H9 (cell line): ENCODE results near the gene NDC1. TPM values are rescaled to one million over a fixed set of nuclear protein-coding genes. Genes with fewer than 3 reads are reported as not detected.

ENCODE experiments used
- DNase-seq: peaks from one replicate; pipeline ENCODE4 v3.0.0-alpha.2; 2017
- H2AFZ ChIP-seq: one replicate; pipeline ENCODE4 v1.6.1; 2013; ENCODE audit warnings: mild to moderate bottlenecking, low read length, control low read depth, moderate library complexity
- H2AK5ac ChIP-seq: 2 replicates; pipeline ENCODE4 v1.6.1; 2013; ENCODE audit warnings: low read length, control low read depth, mixed read lengths; ENCODE audit not compliant: insufficient read length
- H2BK120ac ChIP-seq: one replicate; pipeline ENCODE4 v1.6.1; 2013; ENCODE audit warnings: low read depth, mild to moderate bottlenecking, low read length, control low read depth, inconsistent platforms; ENCODE audit not compliant: poor library complexity, severe bottlenecking
- H2BK12ac ChIP-seq: 2 replicates; pipeline ENCODE4 v1.6.1; 2013; ENCODE audit warnings: low read length, control low read depth, mixed read lengths, low read depth; ENCODE audit not compliant: insufficient read length
- H2BK15ac ChIP-seq: 2 replicates; pipeline ENCODE4 v1.6.1; 2013; ENCODE audit warnings: low read depth, low read length, control low read depth
- H2BK20ac ChIP-seq: one replicate; pipeline ENCODE4 v1.6.1; 2013; ENCODE audit warnings: low read depth, mild to moderate bottlenecking, low read length, control low read depth, inconsistent platforms; ENCODE audit not compliant: poor library complexity, severe bottlenecking
- H2BK5ac ChIP-seq: 2 replicates; pipeline ENCODE4 v1.6.1; 2013; ENCODE audit warnings: low read length, control low read depth, mixed read lengths; ENCODE audit not compliant: insufficient read length
- H3K14ac ChIP-seq: 2 replicates; pipeline ENCODE4 v1.6.1; 2013; ENCODE audit warnings: low read length, control low read depth; ENCODE audit not compliant: insufficient read depth
- H3K18ac ChIP-seq: 2 replicates; pipeline ENCODE4 v1.6.1; 2013; ENCODE audit warnings: low read depth, mild to moderate bottlenecking, mixed read lengths, low read length, control low read depth; ENCODE audit not compliant: insufficient read length
- H3K23ac ChIP-seq: 2 replicates; pipeline ENCODE4 v1.6.1; 2013; ENCODE audit warnings: low read length, control low read depth, mixed read lengths, low read depth; ENCODE audit not compliant: insufficient read length
- H3K23me2 ChIP-seq: 2 replicates; pipeline ENCODE4 v1.6.1; 2013; ENCODE audit warnings: low read depth, mild to moderate bottlenecking, mixed read lengths, low read length, control low read depth; ENCODE audit not compliant: insufficient read length, poor library complexity, severe bottlenecking
- H3K27ac ChIP-seq: 2 replicates; pipeline ENCODE4 v1.5.1; 2013; ENCODE audit warnings: low read length, control low read depth, mixed read lengths, low read depth; ENCODE audit not compliant: insufficient read length
- H3K27me3 ChIP-seq: 2 replicates; pipeline ENCODE4 v1.6.1; 2013; ENCODE audit warnings: low read length, control low read depth, inconsistent platforms; ENCODE audit not compliant: insufficient read depth
- H3K4ac ChIP-seq: 2 replicates; pipeline ENCODE4 v1.6.1; 2013; ENCODE audit warnings: low read depth, mild to moderate bottlenecking, control low read depth, inconsistent platforms, low read length, moderate library complexity
- H3K4me1 ChIP-seq: 2 replicates; pipeline ENCODE4 v1.6.1; 2013; ENCODE audit warnings: low read length, control low read depth, inconsistent platforms; ENCODE audit not compliant: insufficient read depth
- H3K4me2 ChIP-seq: 2 replicates; pipeline ENCODE4 v1.6.1; 2013; ENCODE audit warnings: low read length, control low read depth, mixed read lengths; ENCODE audit not compliant: insufficient read length, insufficient read depth
- H3K56ac ChIP-seq: 2 replicates; pipeline ENCODE4 v1.6.1; 2013; ENCODE audit warnings: low read depth, mild to moderate bottlenecking, mixed read lengths, low read length, control low read depth; ENCODE audit not compliant: insufficient read length
- H3K79me1 ChIP-seq: 2 replicates; pipeline ENCODE4 v1.6.1; 2013; ENCODE audit warnings: low read depth, mild to moderate bottlenecking, moderate library complexity, low read length, control low read depth, inconsistent platforms; ENCODE audit not compliant: insufficient read depth, poor library complexity, severe bottlenecking
- H3K79me2 ChIP-seq: 2 replicates; pipeline ENCODE4 v1.6.1; 2013; ENCODE audit warnings: low read length, control low read depth, inconsistent platforms; ENCODE audit not compliant: insufficient read depth
- H3K9ac ChIP-seq: 2 replicates; pipeline ENCODE4 v1.6.1; 2013; ENCODE audit warnings: low read length, control low read depth, mixed read lengths; ENCODE audit not compliant: insufficient read length; ENCODE audit errors: extremely low read depth
- H3K9me3 ChIP-seq: one replicate; pipeline ENCODE4 v1.6.1; 2013; ENCODE audit warnings: low read depth, low read length, inconsistent platforms; ENCODE audit not compliant: control insufficient read depth
- H3T11ph ChIP-seq: one replicate; pipeline ENCODE4 v1.6.1; 2013; ENCODE audit warnings: mild to moderate bottlenecking, low read length, control low read depth, inconsistent platforms
- H4K20me1 ChIP-seq: one replicate; pipeline ENCODE4 v1.6.1; 2013; ENCODE audit not compliant: control insufficient read depth, insufficient read length, insufficient read depth
- H4K5ac ChIP-seq: 2 replicates; pipeline ENCODE4 v1.6.1; 2013; ENCODE audit warnings: low read depth, mild to moderate bottlenecking, mixed read lengths, low read length, control low read depth; ENCODE audit not compliant: insufficient read length
- H4K8ac ChIP-seq: replicated peaks from 2 replicates; pipeline ENCODE4 v1.6.1; 2013; ENCODE audit warnings: low read length, control low read depth, mixed read lengths, low read depth; ENCODE audit not compliant: insufficient read length
- H4K91ac ChIP-seq: 2 replicates; pipeline ENCODE4 v1.6.1; 2013; ENCODE audit warnings: low read depth, mild to moderate bottlenecking, moderate library complexity, mixed read lengths, low read length, control low read depth; ENCODE audit not compliant: insufficient read length
- H3K27ac Mint-ChIP-seq, 3 experiments: 2 replicates in 2 of 3; 3 replicates in 1 of 3; pipeline ENCODE4 v1.8.0; 2020 to 2021; ENCODE audit warnings: mixed read lengths in 3 of 3, mild to moderate bottlenecking in 1 of 3, moderate library complexity in 1 of 3
- H3K27me3 Mint-ChIP-seq: 2 replicates; pipeline ENCODE4 v1.8.0; 2021; ENCODE audit warnings: low read depth, mild to moderate bottlenecking, moderate library complexity, mixed read lengths
- H3K36me3 Mint-ChIP-seq, 3 experiments: 2 replicates in 2 of 3; 3 replicates in 1 of 3; pipeline ENCODE4 v1.8.0; 2020 to 2021; ENCODE audit warnings: low read depth in 3 of 3, mixed read lengths in 3 of 3; ENCODE audit not compliant: insufficient read depth in 1 of 3
- H3K4me1 Mint-ChIP-seq, 2 experiments: 2 replicates each; pipeline ENCODE4 v1.8.0; 2020; ENCODE audit warnings: mixed read lengths in 2 of 2
- H3K4me3 Mint-ChIP-seq, 2 experiments: 2 replicates in 1 of 2; 3 replicates in 1 of 2; pipeline ENCODE4 v1.8.0; 2020 to 2021; ENCODE audit warnings: mild to moderate bottlenecking in 2 of 2, mixed read lengths in 2 of 2, moderate library complexity in 1 of 2
- H3K9me3 Mint-ChIP-seq, 2 experiments: 2 replicates in 1 of 2; 3 replicates in 1 of 2; pipeline ENCODE4 v1.8.0; 2020; ENCODE audit warnings: mild to moderate bottlenecking in 2 of 2, mixed read lengths in 2 of 2, moderate library complexity in 1 of 2
- WGBS: extraction: QIAGEN DNeasy Blood & Tissue Kit; methylation state at CpG from one replicate; pipeline ENCODE4 v1.1.7; 2013; ENCODE audit warnings: missing lambda C conversion rate, low lambda C conversion rate, mixed read lengths; ENCODE audit not compliant: insufficient read length; ENCODE audit errors: extremely low coverage; 5-methylcytosine and 5-hydroxymethylcytosine counted together
- total RNA-seq: library from RNA; stranded (reverse); gene quantifications from 2 replicates; pipeline ENCODE4 v1.2.1, GENCODE V29; 2021
- TF ChIP-seq, protein P1 (sequence below): fragments of 200-600 bp; sonication (generic); conservative IDR thresholded peaks from 3 replicates; pipeline ENCODE4 v1.8.0; 2021; ENCODE audit warnings: antibody characterized with exemption, mild to moderate bottlenecking

NDC1 gene
- total RNA-seq, 1 experiment from 2014 or later = 49.3 TPM

DNA sequence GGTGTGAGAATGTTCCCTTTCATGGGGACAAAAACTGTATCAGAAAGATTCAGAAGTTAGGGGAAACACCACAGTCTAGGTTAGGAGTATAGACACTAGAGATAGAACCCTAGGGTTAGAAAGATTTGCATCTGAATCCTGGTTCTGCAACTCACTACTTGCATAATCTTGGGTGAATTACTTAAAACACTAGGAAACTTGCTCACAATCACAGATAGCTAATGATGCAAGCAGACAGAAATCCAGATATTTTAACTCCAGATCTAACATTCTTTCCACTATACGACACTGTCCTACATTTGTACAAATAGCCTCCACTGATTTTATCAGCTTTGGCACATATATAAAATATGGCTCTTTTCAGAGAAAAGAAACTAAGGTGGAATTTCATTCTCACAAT, 68.3 kb downstream of the NDC1 start:
- Mint-ChIP-seq H3K27ac (peak overlapping the region in 1 of 3 experiments; percentile 24; a peak in 1 of 7 replicates), H3K9me3 (no peaks in the 10 kb centered on the region), H3K4me1 (peaks cover 0 to 10% of the 10 kb centered on the region in 2 experiments; a peak in 1 of 4 replicates), H3K4me3 (no peak overlapping the region), H3K36me3 (peaks cover 18 to 52% (median 29%) of the 10 kb centered on the region in 3 experiments; a peak in 6 of 7 replicates), H3K27me3 (no peaks in the 10 kb centered on the region)
- no peak overlapping the region for H3K9ac ChIP-seq
- no peak overlapping the region for H3K18ac ChIP-seq
- no peak overlapping the region for H2AFZ ChIP-seq
- H3K23me2 ChIP-seq = no peaks in the 10 kb centered on the region
- TF ChIP-seq, protein P1, sequence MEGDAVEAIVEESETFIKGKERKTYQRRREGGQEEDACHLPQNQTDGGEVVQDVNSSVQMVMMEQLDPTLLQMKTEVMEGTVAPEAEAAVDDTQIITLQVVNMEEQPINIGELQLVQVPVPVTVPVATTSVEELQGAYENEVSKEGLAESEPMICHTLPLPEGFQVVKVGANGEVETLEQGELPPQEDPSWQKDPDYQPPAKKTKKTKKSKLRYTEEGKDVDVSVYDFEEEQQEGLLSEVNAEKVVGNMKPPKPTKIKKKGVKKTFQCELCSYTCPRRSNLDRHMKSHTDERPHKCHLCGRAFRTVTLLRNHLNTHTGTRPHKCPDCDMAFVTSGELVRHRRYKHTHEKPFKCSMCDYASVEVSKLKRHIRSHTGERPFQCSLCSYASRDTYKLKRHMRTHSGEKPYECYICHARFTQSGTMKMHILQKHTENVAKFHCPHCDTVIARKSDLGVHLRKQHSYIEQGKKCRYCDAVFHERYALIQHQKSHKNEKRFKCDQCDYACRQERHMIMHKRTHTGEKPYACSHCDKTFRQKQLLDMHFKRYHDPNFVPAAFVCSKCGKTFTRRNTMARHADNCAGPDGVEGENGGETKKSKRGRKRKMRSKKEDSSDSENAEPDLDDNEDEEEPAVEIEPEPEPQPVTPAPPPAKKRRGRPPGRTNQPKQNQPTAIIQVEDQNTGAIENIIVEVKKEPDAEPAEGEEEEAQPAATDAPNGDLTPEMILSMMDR = no peak
- H3K9me3 ChIP-seq = no peaks in the 10 kb centered on the region
- H4K20me1 ChIP-seq = no peaks in the 10 kb centered on the region
- H3K4ac ChIP-seq = no peak overlapping the region
- H3K4me2 ChIP-seq = no peak overlapping the region
- H3K27me3 ChIP-seq = no peaks in the 10 kb centered on the region
- no peak overlapping the region for H4K91ac ChIP-seq
- no peak overlapping the region for H2BK20ac ChIP-seq
- no peak overlapping the region for H2AK5ac ChIP-seq
- no peak overlapping the region for H2BK5ac ChIP-seq
- no peak for DNase-seq
- WGBS = no CpG with 5 or more reads among the region's 1 CpG
- no peak overlapping the region for H3K23ac ChIP-seq
- no peak overlapping the region for H3T11ph ChIP-seq
- no peak overlapping the region for H3K27ac ChIP-seq
- H3K14ac ChIP-seq = no peak overlapping the region
- H2BK120ac ChIP-seq = no peak overlapping the region
- 0 out of 2 replicates have a peak, but pooled peaks cover 2% of the 10 kb centered on the region for H3K79me2 ChIP-seq
- no peaks in the 10 kb centered on the region for H3K79me1 ChIP-seq
- H4K5ac ChIP-seq = no peak overlapping the region
- H3K56ac ChIP-seq = no peak overlapping the region
- no peak overlapping the region for H2BK15ac ChIP-seq
- no peak overlapping the region for H4K8ac ChIP-seq
- H3K4me1 ChIP-seq = no peaks in the 10 kb centered on the region
- no peak overlapping the region for H2BK12ac ChIP-seq
